Stomach (tissue), 4 donors: Measurements from ENCODE around the gene SH3RF2.

ENCODE experiments used
- POLR2A ChIP-seq, 4 donors: fragments of 450-650 bp; IDR thresholded peaks; one replicate each; pipeline ENCODE4 v1.6.1; 2016; ENCODE audit warnings: antibody characterized with exemption in 4 of 4, control low read depth in 2 of 4, mild to moderate bottlenecking in 1 of 4, moderate library complexity in 1 of 4
- POLR2AphosphoS5 ChIP-seq, 3 donors: sonication (generic); formaldehyde crosslinking; IDR thresholded peaks; one replicate each; pipeline ENCODE4 v1.6.1; 2016; ENCODE audit warnings: antibody characterized with exemption in 3 of 3
- TF ChIP-seq, protein P1 (sequence below), 7 experiments: fragments of 450-650 bp in 4 of 7; fragments of 200-600 bp in 3 of 7; sonication (generic) in 3 of 7; IDR thresholded peaks; one replicate each; pipeline ENCODE4 v1.5.1; 2016 to 2019; ENCODE audit warnings: antibody characterized with exemption in 7 of 7, control low read depth in 2 of 7, mild to moderate bottlenecking in 1 of 7

DNA sequence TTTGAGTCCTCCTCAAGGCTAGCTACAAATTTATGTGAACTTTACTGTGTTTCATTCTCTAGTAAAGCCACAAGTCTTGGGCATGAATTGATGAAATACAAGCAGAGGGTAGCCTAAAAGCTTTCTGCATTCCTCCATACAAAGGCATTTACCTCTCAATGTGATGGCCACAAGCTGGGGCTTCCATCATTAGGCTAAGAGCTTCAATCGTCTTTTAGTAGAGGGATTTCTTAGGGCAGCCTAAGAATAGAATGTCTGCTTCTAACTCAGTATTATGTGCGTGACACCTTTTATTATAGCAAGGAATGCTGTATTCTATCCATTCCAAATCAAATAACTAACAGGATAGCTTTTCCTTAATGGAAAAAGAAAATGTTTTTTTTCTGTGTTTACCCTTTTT is 165.3 kb downstream of the SH3RF2 start:
- TF ChIP-seq POLR2AphosphoS5 (IDR thresholded peaks at IDR 0.05) (no peak), POLR2A (IDR thresholded peaks at IDR 0.05) (no peak)
- TF ChIP-seq, protein P1, sequence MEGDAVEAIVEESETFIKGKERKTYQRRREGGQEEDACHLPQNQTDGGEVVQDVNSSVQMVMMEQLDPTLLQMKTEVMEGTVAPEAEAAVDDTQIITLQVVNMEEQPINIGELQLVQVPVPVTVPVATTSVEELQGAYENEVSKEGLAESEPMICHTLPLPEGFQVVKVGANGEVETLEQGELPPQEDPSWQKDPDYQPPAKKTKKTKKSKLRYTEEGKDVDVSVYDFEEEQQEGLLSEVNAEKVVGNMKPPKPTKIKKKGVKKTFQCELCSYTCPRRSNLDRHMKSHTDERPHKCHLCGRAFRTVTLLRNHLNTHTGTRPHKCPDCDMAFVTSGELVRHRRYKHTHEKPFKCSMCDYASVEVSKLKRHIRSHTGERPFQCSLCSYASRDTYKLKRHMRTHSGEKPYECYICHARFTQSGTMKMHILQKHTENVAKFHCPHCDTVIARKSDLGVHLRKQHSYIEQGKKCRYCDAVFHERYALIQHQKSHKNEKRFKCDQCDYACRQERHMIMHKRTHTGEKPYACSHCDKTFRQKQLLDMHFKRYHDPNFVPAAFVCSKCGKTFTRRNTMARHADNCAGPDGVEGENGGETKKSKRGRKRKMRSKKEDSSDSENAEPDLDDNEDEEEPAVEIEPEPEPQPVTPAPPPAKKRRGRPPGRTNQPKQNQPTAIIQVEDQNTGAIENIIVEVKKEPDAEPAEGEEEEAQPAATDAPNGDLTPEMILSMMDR (IDR thresholded peaks at IDR 0.05) = no peak
